Nephron (organoid): ENCODE measurements around the gene MAEL.

Experiments
- H3K27ac Mint-ChIP-seq, 3 experiments: 2 replicates each; pipeline ENCODE4 v1.8.0; 2020; ENCODE audit warnings: mixed read lengths in 3 of 3, mild to moderate bottlenecking in 2 of 3, moderate library complexity in 1 of 3
- H3K27me3 Mint-ChIP-seq: 2 replicates; pipeline ENCODE4 v1.8.0; 2021; ENCODE audit warnings: low read depth, mild to moderate bottlenecking, moderate library complexity, mixed read lengths
- H3K36me3 Mint-ChIP-seq: 2 replicates; pipeline ENCODE4 v1.8.0; 2020; ENCODE audit warnings: low read depth, mixed read lengths
- H3K4me1 Mint-ChIP-seq: 2 replicates; pipeline ENCODE4 v1.8.0; 2020; ENCODE audit warnings: mixed read lengths
- H3K4me3 Mint-ChIP-seq, 3 experiments: 2 replicates each; pipeline ENCODE4 v1.8.0; 2020; ENCODE audit warnings: mild to moderate bottlenecking in 3 of 3, mixed read lengths in 3 of 3, moderate library complexity in 2 of 3
- H3K9me3 Mint-ChIP-seq: 2 replicates; pipeline ENCODE4 v1.8.0; 2020; ENCODE audit warnings: mixed read lengths
- TF ChIP-seq, protein P1 (sequence below), 3 experiments: fragments of 200-600 bp; sonication (generic); IDR thresholded peaks; one replicate each; pipeline ENCODE4 v1.5.0; 2021; ENCODE audit warnings: antibody characterized with exemption in 3 of 3; ENCODE audit not compliant: unreplicated experiment in 3 of 3

Gene MAEL

GRCh38 chr1:166980818-166981217 lies 8.3 kb upstream of the MAEL start:
- H3K4me3 Mint-ChIP-seq, result no peak overlapping the region
- peaks cover 5% of the 10 kb centered on the region for H3K4me1 Mint-ChIP-seq
- peaks cover 34% of the 10 kb centered on the region for H3K27me3 Mint-ChIP-seq
- no peaks in the 10 kb centered on the region for H3K36me3 Mint-ChIP-seq
- no peak overlapping the region for H3K27ac Mint-ChIP-seq
- H3K9me3 Mint-ChIP-seq, result no peaks in the 10 kb centered on the region
- TF ChIP-seq, protein P1, sequence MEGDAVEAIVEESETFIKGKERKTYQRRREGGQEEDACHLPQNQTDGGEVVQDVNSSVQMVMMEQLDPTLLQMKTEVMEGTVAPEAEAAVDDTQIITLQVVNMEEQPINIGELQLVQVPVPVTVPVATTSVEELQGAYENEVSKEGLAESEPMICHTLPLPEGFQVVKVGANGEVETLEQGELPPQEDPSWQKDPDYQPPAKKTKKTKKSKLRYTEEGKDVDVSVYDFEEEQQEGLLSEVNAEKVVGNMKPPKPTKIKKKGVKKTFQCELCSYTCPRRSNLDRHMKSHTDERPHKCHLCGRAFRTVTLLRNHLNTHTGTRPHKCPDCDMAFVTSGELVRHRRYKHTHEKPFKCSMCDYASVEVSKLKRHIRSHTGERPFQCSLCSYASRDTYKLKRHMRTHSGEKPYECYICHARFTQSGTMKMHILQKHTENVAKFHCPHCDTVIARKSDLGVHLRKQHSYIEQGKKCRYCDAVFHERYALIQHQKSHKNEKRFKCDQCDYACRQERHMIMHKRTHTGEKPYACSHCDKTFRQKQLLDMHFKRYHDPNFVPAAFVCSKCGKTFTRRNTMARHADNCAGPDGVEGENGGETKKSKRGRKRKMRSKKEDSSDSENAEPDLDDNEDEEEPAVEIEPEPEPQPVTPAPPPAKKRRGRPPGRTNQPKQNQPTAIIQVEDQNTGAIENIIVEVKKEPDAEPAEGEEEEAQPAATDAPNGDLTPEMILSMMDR (IDR thresholded peaks at IDR 0.05; ENCODE audit: unreplicated experiment in 3 of 3), result no peak

- H3K4me3 Mint-ChIP-seq, result no peak overlapping the region
- H3K27me3 Mint-ChIP-seq, result peaks cover 27% of the 10 kb centered on the region
- H3K9me3 Mint-ChIP-seq, result no peaks in the 10 kb centered on the region
- no peaks in the 10 kb centered on the region for H3K36me3 Mint-ChIP-seq
- H3K4me1 Mint-ChIP-seq, result no peaks in the 10 kb centered on the region
- H3K27ac Mint-ChIP-seq, result no peak overlapping the region
- TF ChIP-seq, protein P1 (IDR thresholded peaks at IDR 0.05; ENCODE audit: unreplicated experiment in 3 of 3), result no peak
Observed at GRCh38 chr1:166981589-166981988, 7.5 kb upstream of the MAEL start.

GRCh38 chr1:166999075-166999474 lies 10.0 kb downstream of the MAEL start:
- H3K36me3 Mint-ChIP-seq, result no peaks in the 10 kb centered on the region
- TF ChIP-seq, protein P1 (IDR thresholded peaks at IDR 0.05; ENCODE audit: unreplicated experiment in 3 of 3), result no peak
- H3K27me3 Mint-ChIP-seq, result peaks cover 3% of the 10 kb centered on the region
- H3K27ac Mint-ChIP-seq, result no peak overlapping the region
- peaks cover 14% of the 10 kb centered on the region for H3K9me3 Mint-ChIP-seq
- no peak overlapping the region for H3K4me3 Mint-ChIP-seq
- H3K4me1 Mint-ChIP-seq, result no peaks in the 10 kb centered on the region

DNA sequence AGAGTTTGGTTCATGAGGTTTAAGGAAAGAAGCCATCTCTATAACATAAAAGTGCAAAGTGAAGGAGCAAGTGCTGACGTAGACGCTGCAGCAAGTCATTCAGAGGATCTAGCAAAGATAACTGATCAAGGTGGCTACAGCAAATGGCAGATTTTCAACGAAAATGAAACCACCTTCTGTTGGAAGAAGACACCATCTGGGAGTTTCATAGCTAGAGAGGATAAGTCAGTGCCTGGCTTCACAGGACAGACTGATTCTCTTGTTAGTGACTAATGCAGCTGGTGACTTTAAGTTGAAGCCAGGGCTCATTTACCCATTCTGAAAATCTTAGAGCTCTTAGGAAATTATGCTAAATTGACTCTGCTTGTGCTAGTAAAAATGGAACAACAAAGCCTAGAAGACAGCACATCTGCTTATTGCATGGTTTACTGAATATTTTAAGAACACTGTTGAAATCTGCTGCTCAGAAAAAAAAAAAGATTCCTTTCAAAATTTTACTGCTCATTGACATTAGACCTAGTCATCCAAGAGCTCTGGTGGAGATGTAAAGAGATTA lies 10.5 kb downstream of the MAEL start:
- TF ChIP-seq, protein P1 (IDR thresholded peaks at IDR 0.05; ENCODE audit: unreplicated experiment in 3 of 3), result no peak
- Mint-ChIP-seq H3K36me3 (no peaks in the 10 kb centered on the region), H3K9me3 (peaks cover 14% of the 10 kb centered on the region), H3K4me3 (no peak overlapping the region), H3K4me1 (no peaks in the 10 kb centered on the region), H3K27ac (no peak overlapping the region), H3K27me3 (peaks cover 3% of the 10 kb centered on the region)

DNA sequence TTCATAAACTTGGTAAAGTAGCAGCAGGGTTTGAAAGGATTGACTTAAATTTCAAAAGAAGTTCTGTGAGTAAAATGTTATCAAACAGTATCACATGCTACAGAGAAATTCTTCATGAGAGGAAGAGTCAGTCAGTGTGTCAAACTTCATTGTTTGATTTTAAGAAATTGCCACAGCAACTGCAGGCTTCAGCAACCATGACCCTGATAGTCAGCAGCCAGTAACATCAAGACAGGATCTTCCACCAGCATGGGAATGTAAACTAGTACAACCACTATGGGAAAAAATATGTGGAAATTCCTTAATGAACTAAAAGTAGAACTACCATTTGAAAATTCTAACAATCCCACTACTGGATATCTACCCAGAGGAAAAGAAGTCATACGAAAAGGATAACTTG lies 11.5 kb downstream of the MAEL start:
- TF ChIP-seq, protein P1 (IDR thresholded peaks at IDR 0.05; ENCODE audit: unreplicated experiment in 3 of 3), result no peak
- H3K27me3 Mint-ChIP-seq, result peaks cover 3% of the 10 kb centered on the region
- no peak overlapping the region for H3K4me3 Mint-ChIP-seq
- peaks cover 14% of the 10 kb centered on the region for H3K9me3 Mint-ChIP-seq
- H3K27ac Mint-ChIP-seq, result no peak overlapping the region
- no peaks in the 10 kb centered on the region for H3K36me3 Mint-ChIP-seq
- no peaks in the 10 kb centered on the region for H3K4me1 Mint-ChIP-seq

DNA sequence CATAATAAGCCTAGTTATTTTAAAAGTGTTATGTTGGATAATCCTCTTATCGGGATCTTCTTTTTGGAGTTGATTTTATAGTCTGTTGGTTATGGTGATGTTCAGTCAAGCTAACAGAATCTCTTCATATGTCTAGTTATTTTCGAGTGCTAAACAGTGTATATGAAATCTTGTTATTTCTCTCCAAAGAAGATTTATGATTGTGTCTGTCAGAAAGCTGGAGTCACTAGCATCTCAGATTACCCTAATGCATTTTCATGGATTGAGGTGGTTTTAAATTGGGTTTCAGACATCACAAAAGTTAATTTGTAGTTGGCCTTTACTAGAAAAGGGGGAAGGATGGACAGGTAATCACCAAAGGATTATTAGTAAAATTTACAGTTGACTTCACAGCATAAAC lies 13.3 kb downstream of the MAEL start:
- H3K4me1 Mint-ChIP-seq, result no peaks in the 10 kb centered on the region
- TF ChIP-seq, protein P1 (IDR thresholded peaks at IDR 0.05; ENCODE audit: unreplicated experiment in 3 of 3), result no peak
- peaks cover 14% of the 10 kb centered on the region for H3K9me3 Mint-ChIP-seq
- no peak overlapping the region for H3K27ac Mint-ChIP-seq
- no peak overlapping the region for H3K4me3 Mint-ChIP-seq
- peaks cover 3% of the 10 kb centered on the region for H3K27me3 Mint-ChIP-seq
- H3K36me3 Mint-ChIP-seq, result no peaks in the 10 kb centered on the region
